Activated T-cell treated with anti-CD3 and anti-CD28 coated beads for 1 hour (primary cell): ENCODE measurements around the gene RNF182.
"Not testable (repeated sequence)": the region's sequence is repeated elsewhere in the genome, so short reads cannot be mapped to it uniquely, and the experiment has no call there.

Experiments used
- DNase-seq: peaks from one replicate; pipeline ENCODE4 v3.0.0-alpha.2; 2020; ENCODE audit warnings: low read depth

RNF182 gene

GRCh38 chr6:13924949-13925881, at the start of gene RNF182:
Gene RNF182, plus strand, starts transcription at chr6:13924952. Its CDS starts 52,168 bp downstream, at chr6:13977120.
- DNase-seq: peak; percentile 27

DNA sequence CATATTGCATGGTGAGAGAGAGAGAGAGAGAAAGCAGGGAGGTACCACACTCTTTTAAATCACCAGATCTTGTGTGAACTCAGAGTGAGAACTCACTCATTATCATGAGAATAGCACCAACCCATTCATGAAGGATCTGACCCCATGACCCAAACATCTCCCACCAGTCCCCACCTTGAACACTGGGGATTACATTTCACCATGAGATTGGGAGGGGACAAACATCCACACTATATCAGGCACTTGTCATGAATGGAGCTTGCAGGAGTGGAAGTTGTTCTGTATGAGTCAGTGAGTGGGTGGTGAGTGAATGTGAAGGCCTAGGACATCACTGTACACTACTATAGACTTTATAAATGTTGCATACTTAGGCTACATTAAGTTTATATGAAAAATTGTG, 47.7 kb upstream of the RNF182 start:
- DNase-seq: no peak

DNA sequence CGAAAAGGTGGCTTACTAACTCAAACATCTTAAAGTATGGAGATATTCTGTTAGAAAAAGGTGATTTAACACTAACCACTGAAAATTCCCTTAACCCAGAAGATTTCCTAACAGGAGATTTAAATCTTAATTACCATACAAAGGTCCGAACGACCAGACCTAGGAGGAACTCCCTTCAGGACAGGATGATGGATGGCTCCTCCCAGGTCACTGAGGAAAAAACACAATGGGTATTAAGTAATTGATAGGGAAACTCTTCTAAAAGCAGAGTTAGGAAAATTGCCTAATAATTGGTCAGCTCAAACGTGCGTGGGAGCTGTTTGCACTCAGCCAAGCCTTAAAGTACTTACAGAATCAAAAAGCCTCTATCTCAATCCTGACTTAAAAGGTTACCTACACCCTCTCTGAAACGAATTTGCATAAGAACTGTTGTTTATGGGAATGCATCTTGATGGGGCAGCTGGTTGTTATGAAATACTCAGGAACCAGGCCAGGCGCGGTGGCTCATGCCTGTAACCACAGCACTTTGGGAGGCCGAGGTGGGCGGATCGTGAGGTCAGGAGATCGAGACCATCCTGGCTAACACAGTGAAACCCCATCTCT, 44.6 kb upstream of the RNF182 start:
- DNase-seq: not testable (repeated sequence)

- no peak for DNase-seq
Observed at GRCh38 chr6:13881621-13882165, 43.1 kb upstream of the RNF182 start.

DNA sequence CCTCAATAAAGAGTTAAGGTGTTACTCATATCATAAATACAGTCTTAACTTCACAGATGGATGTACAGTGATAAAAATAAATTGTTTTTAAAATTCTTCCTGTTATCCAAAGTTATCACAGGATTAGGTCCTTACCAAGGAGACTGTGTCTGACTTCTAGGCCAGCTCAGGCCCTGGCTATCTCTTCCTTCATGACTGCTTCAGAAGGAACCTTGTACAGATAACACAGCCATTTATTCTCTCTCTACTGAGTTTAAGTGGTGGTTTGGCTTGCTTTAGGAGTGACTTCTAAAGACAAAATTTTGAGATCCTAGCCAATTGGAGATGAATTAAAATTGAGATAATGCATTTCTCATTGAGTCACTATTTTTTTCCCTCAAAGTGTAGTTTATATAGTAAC, 40.8 kb upstream of the RNF182 start:
- no peak for DNase-seq

GRCh38 chr6:13884397-13884796, 40.4 kb upstream of the RNF182 start:
- DNase-seq: no peak

GRCh38 chr6:13885601-13886000, 39.2 kb upstream of the RNF182 start:
- DNase-seq: no peak

DNA sequence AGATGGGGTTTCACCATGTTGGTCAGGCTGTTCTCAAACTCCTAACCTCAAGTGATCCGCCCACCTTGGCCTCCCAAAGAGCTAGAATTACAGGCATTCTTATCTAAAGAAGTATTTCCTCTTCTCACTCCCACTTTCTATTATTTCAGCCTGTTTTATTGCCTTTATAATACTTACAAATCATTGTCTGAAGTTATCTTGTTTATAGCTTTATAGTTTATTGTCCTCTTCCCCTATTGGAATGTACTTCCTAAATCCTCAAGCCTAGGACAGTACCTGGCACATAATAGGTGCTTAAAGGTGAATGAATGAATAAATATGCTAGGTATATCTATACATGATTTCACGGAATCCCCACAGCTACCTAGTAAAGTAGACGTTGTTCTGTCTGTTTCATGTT, 37.8 kb upstream of the RNF182 start:
- no peak for DNase-seq

DNA sequence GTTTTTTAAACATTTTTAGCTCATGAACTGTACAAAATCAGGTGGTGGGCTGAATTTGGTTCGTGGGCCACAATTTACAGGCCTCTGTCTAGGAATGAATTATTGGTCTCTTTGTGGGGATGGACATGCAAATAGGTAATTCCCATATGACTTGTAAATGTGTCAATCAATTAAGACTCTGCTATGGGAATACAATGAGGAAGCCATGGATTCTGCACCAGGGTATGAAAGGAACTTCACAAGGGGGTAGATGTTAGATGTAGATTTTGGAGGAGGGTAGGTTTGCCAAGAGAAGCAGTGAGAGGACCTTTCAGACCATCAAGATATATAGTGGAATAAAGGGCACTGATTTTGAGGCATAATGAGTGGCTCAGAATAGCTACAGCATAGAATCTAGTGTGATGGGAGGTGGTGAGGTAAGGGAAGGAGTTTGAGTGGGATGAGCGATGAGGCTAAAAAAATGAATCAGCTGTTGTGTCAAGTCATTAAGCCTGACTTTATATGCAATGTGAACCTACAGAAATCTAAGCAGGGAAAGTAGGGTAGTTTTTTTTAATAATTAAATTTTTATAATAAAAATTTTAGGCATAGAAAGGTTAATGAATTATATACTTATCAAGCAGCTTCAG, 32.6 kb upstream of the RNF182 start:
- no peak for DNase-seq

- no peak for DNase-seq
Observed at GRCh38 chr6:13902922-13903321, 21.8 kb upstream of the RNF182 start.

DNA sequence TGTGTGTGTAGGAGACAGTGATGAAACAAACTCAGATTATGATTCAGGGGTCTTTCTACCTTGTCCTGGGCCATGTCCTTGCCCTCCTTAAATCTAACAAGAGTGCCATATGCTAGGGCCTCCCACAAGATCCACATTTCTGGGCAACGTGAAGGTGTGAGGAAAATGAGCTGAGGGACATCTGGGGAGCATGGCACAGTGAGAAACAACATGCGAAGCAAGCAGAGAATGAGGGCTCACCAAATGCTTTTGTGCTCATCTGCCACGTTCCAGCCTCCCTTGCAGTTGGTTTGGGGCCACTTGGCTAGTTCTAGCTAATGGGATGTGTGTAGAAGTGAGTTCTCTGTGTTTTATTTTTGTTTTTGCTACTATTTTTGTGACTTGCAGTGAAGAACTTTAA, 21.4 kb upstream of the RNF182 start:
- DNase-seq: no peak

GRCh38 chr6:13907001-13907350, 17.8 kb upstream of the RNF182 start:
- no peak for DNase-seq

DNA sequence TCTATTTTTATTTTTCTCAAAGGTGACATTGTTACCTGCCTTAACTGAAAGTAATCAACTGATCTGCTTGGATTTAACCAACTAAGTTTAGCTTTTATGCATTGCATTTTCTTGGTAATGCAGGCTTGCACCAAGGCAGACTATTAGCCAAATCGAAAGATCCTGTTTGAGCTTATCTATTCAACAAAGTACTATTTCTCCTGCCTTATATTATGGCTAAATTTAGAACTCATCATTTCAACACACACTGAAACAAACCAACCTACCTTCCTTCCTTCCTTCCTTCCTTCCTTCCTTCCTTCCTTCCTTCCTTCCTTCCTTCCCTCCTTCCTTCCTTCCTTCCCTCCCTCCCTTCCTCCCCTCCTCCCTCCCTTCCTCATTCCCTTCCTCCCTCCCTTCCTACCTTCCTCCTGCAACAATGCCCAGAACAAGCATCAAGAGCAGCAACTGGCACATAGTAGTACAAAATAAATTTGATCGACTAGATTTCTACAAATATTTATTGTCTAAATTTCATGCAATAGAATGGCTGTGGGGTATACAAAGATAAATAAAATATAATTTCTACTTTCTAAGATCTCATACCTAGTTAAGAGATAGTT, 17.0 kb upstream of the RNF182 start:
- DNase-seq: no peak

- DNase-seq: no peak
Observed at GRCh38 chr6:13908955-13909381, 15.8 kb upstream of the RNF182 start.

DNA sequence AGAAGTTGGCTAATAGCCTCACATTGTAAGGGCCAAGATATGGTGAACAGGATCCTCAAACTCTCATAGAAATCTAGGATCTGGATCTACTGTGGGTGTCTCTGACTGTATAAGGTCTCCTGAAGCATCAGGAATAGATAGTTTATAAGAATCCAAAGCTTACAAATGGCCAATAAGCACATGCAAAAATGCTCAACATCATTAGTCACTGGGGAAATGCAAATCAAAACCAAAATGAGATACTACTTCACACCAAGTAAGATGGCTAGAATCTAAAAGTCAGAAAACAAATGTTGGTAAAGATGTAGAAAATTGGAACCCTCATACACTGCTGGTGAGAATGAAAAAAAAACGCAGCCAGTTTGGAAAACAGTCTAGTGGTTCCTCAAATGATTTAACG, 14.3 kb upstream of the RNF182 start:
- DNase-seq: no peak

DNA sequence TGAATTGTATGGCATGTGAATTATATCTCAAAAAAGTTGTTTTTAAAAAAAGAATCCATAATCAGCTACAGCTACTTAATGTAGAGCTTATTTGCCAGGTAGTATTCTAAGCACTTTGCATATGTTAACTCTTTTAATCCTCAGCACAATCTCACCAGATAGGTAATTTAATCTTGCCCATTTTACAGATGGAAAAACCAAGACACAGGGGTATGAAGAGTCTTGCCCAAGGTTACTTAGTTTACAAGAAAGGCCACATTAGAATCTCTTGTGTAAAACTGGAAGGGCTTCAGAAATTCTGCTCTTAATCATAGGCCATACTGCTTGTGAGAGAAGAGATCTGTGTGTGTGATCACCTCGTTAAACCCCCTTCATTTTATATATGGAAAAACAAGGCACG, 13.4 kb upstream of the RNF182 start:
- DNase-seq: no peak

- DNase-seq: no peak
Observed at GRCh38 chr6:13913226-13914001, 11.3 kb upstream of the RNF182 start.

DNA sequence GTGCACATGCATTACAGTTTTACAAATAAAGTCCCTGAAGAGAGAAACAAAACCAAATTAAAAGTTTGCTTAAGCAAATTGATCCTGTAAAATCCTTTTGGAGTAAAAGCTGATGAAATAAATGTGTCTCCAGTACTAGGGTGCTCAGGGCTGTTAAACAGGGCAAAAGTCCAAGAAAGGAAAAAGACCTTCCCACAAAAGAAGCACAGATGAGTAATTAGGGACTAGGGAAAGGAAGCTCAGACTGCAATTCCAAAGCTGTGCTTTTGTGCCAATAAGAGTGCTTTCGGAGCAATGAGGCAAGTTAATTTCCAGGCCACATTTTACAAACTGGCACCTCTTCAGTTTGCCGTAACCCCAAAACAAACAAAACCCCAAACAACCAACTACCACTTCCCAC, 10.4 kb upstream of the RNF182 start:
- DNase-seq: no peak

GRCh38 chr6:13915561-13916229, 9.1 kb upstream of the RNF182 start:
- DNase-seq: no peak

- DNase-seq: no peak
Observed at GRCh38 chr6:13916230-13916944, 8.4 kb upstream of the RNF182 start.
